Activated effector memory CD4-positive, alpha-beta T cell treated with Interleukin-2 at 50 U/mL for 16 hours (primary cell): ENCODE data around the gene ADAP1.
"Not testable (repeated sequence)": the region's sequence is repeated elsewhere in the genome, so short reads cannot be mapped to it uniquely, and the experiment has no call there.

Experiments
- DNase-seq: peaks from one replicate; pipeline ENCODE4 v3.0.0-alpha.2; 2020

Gene ADAP1

GRCh38 chr7:954330-955238 lies at the start of gene ADAP1:
ADAP1 (minus strand) TSS chr7:954680; CDS start chr7:954477, 203 bp downstream.
- DNase-seq = peak; percentile 25

- DNase-seq = not testable (repeated sequence)
Measured at GRCh38 chr7:1002445-1002844, 48.0 kb upstream of the ADAP1 start.

- DNase-seq = not testable (repeated sequence)
Measured at GRCh38 chr7:1002026-1002425, 47.5 kb upstream of the ADAP1 start.

GRCh38 chr7:1001069-1001770 lies 46.7 kb upstream of the ADAP1 start:
- not testable (repeated sequence) for DNase-seq

GRCh38 chr7:999941-1000935 lies 45.8 kb upstream of the ADAP1 start:
- DNase-seq = no peak

GRCh38 chr7:999149-999879 lies 44.8 kb upstream of the ADAP1 start:
- DNase-seq = no peak

- DNase-seq = no peak
Measured at GRCh38 chr7:997404-998395, 43.2 kb upstream of the ADAP1 start.

- DNase-seq = no peak
Measured at GRCh38 chr7:996079-996872, 41.8 kb upstream of the ADAP1 start.

GRCh38 chr7:995571-995970 lies 41.1 kb upstream of the ADAP1 start:
- no peak for DNase-seq

- DNase-seq = no peak
Measured at GRCh38 chr7:994592-995308, 40.3 kb upstream of the ADAP1 start.

GRCh38 chr7:992709-993607 lies 38.5 kb upstream of the ADAP1 start:
- peak; percentile 85 for DNase-seq

- DNase-seq = no peak
Measured at GRCh38 chr7:991729-992656, 37.5 kb upstream of the ADAP1 start.

GRCh38 chr7:990933-991728 lies 36.7 kb upstream of the ADAP1 start:
- DNase-seq = no peak

- no peak for DNase-seq
Measured at GRCh38 chr7:990352-990932, 36.0 kb upstream of the ADAP1 start.

- no peak for DNase-seq
Measured at GRCh38 chr7:988963-989529, 34.6 kb upstream of the ADAP1 start.
